Effector memory CD4-positive, alpha-beta T cell (primary cell): Measurements from ENCODE around the gene DENND1A.

ENCODE experiments used
- DNase-seq, 3 donors: peaks; one replicate each; pipeline ENCODE4 v3.0.0-alpha.2; 2020
- H3K27ac ChIP-seq: 2 replicates; pipeline ENCODE4 v1.7.0; 2013; ENCODE audit warnings: mild to moderate bottlenecking, low read length, moderate library complexity; ENCODE audit not compliant: insufficient read depth, poor library complexity, severe bottlenecking
- H3K27me3 ChIP-seq: replicated peaks from 2 replicates; pipeline ENCODE4 v1.7.0; 2013; ENCODE audit warnings: mild to moderate bottlenecking, low read length; ENCODE audit not compliant: insufficient read depth, control insufficient read depth, poor library complexity, severe bottlenecking
- H3K36me3 ChIP-seq: 2 replicates; pipeline ENCODE4 v1.7.0; 2013; ENCODE audit warnings: mild to moderate bottlenecking, low read length, moderate library complexity; ENCODE audit not compliant: control insufficient read depth, insufficient read depth
- H3K4me1 ChIP-seq: 2 replicates; pipeline ENCODE4 v1.7.0; 2013; ENCODE audit warnings: low read length, mild to moderate bottlenecking; ENCODE audit not compliant: control insufficient read depth, insufficient read depth, poor library complexity, severe bottlenecking
- H3K4me3 ChIP-seq: 2 replicates; pipeline ENCODE4 v1.7.0; 2013; ENCODE audit warnings: low read length, low read depth, mild to moderate bottlenecking; ENCODE audit not compliant: insufficient read depth, poor library complexity, severe bottlenecking
- H3K9me3 ChIP-seq: 2 replicates; pipeline ENCODE4 v1.7.0; 2013; ENCODE audit warnings: mild to moderate bottlenecking, low read length, moderate library complexity; ENCODE audit not compliant: control insufficient read depth

Gene DENND1A

DNA sequence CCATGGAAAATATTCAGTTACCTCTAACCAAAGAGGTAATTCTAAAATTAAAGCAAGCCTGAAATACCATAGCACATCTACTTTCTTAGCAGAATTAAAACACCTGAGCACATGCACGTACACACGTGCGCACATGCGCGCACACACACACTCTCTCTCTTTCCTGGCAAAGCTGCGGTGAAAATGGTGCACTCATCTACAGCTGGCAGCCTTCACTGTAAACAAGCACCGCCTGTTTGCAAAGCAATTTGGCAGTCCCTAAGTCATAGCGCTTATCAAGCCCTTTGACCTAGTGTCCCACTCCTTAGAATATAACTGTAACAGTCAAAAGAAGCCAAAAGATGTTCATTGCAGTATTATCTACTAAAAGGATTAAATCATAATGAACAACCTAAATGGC is 278.7 kb downstream of the DENND1A start:
- H3K36me3 ChIP-seq: no peaks in the 10 kb centered on the region
- no peaks in the 10 kb centered on the region for H3K9me3 ChIP-seq
- no peaks in the 10 kb centered on the region for H3K4me1 ChIP-seq
- H3K27me3 ChIP-seq: no peaks in the 10 kb centered on the region
- H3K4me3 ChIP-seq: no peak overlapping the region
- H3K27ac ChIP-seq: no peak overlapping the region
- DNase-seq: no peak

- Histone ChIP-seq H3K4me1 (no peaks in the 10 kb centered on the region), H3K27ac (no peak overlapping the region), H3K9me3 (no peaks in the 10 kb centered on the region), H3K36me3 (no peaks in the 10 kb centered on the region), H3K27me3 (no peaks in the 10 kb centered on the region), H3K4me3 (no peak overlapping the region)
- no peak for DNase-seq
Observed at GRCh38 chr9:123649909-123650308, 280.0 kb downstream of the DENND1A start.

DNA sequence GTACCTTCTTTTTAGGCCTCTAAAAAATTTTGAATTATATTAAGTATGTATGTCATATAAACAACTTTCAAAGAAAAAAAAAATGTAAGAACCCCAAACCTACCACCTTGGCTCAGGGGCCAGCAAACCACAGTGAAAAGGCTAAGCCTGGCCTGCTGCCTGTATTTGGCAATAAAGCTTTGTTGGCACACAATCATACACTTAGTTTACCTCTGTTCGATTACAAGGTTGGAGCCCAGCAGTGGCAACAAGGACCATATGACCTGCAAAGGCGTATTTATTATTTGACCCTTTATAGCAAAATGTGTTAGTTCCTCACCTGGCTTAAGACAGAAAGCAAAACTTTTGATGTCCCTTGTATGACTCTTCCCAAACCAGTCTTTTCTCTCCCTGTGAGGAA is 282.8 kb downstream of the DENND1A start:
- Histone ChIP-seq H3K27ac (no peak overlapping the region), H3K4me1 (no peaks in the 10 kb centered on the region), H3K27me3 (no peaks in the 10 kb centered on the region), H3K36me3 (no peaks in the 10 kb centered on the region), H3K4me3 (no peak overlapping the region), H3K9me3 (no peaks in the 10 kb centered on the region)
- no peak for DNase-seq

GRCh38 chr9:123645762-123646161 is 284.2 kb downstream of the DENND1A start:
- no peak overlapping the region for H3K27ac ChIP-seq
- no peaks in the 10 kb centered on the region for H3K27me3 ChIP-seq
- DNase-seq: no peak
- no peaks in the 10 kb centered on the region for H3K36me3 ChIP-seq
- H3K4me1 ChIP-seq: no peaks in the 10 kb centered on the region
- H3K9me3 ChIP-seq: no peaks in the 10 kb centered on the region
- H3K4me3 ChIP-seq: no peak overlapping the region

DNA sequence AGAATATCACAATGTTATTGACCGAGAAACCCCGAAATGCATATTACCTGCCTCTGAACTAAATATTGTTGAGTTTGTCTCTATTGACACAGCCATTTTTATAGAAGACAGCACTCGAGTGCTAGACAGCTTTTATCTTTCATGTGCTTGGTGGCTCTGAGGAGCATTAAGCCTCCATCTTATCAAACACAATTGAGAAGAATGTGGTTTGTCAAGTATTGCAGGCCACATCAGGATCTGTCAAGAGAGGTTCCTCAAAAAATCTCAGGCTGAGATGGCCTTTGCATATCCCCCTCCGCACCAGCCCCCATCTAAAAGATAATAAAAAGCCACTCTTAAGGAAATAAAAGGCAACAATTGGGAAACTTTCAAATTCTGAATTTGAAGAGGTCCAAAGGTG is 284.8 kb downstream of the DENND1A start:
- no peak overlapping the region for H3K27ac ChIP-seq
- H3K4me1 ChIP-seq: no peaks in the 10 kb centered on the region
- H3K4me3 ChIP-seq: no peak overlapping the region
- H3K36me3 ChIP-seq: no peaks in the 10 kb centered on the region
- no peaks in the 10 kb centered on the region for H3K9me3 ChIP-seq
- no peak for DNase-seq
- H3K27me3 ChIP-seq: no peaks in the 10 kb centered on the region

GRCh38 chr9:123643518-123643917 is 286.4 kb downstream of the DENND1A start:
- no peaks in the 10 kb centered on the region for H3K9me3 ChIP-seq
- no peak overlapping the region for H3K4me3 ChIP-seq
- H3K27me3 ChIP-seq: no peaks in the 10 kb centered on the region
- no peak overlapping the region for H3K27ac ChIP-seq
- no peaks in the 10 kb centered on the region for H3K36me3 ChIP-seq
- no peak for DNase-seq
- H3K4me1 ChIP-seq: no peaks in the 10 kb centered on the region

- no peak for DNase-seq
Observed at GRCh38 chr9:123642291-123643278, 287.3 kb downstream of the DENND1A start.

GRCh38 chr9:123640792-123641222 is 289.1 kb downstream of the DENND1A start:
- no peak overlapping the region for H3K27ac ChIP-seq
- no peaks in the 10 kb centered on the region for H3K27me3 ChIP-seq
- H3K36me3 ChIP-seq: no peaks in the 10 kb centered on the region
- no peaks in the 10 kb centered on the region for H3K9me3 ChIP-seq
- no peak for DNase-seq
- H3K4me3 ChIP-seq: no peak overlapping the region
- H3K4me1 ChIP-seq: peaks cover 3% of the 10 kb centered on the region

More at GRCh38 chr9:123642291-123643278, 287.3 kb downstream of the DENND1A start:
- Histone ChIP-seq H3K27me3 (no peaks in the 10 kb centered on the region), H3K4me1 (peaks cover 3% of the 10 kb centered on the region), H3K36me3 (no peaks in the 10 kb centered on the region), H3K9me3 (no peaks in the 10 kb centered on the region), H3K4me3 (no peak overlapping the region), H3K27ac (no peak overlapping the region)

DNA sequence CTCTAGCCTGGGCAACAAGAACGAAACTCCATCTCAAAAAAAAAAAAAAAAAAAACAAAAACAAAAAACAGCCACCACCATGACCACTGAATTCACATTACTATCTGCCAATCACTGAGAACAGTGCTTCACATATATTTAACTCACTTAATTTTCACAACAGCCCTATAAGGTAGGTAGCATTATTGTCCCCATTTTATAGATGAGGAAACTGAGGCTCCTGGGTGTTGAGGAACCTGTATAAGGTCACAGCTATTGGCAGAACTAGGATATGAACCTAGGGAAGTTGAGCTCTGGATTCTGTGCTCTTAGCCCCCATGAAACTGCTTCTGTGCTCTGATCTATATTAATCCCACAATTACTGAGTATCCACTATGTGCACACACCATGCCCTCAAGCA is 290.2 kb downstream of the DENND1A start:
- no peaks in the 10 kb centered on the region for H3K36me3 ChIP-seq
- no peaks in the 10 kb centered on the region for H3K27me3 ChIP-seq
- peaks cover 3% of the 10 kb centered on the region for H3K4me1 ChIP-seq
- no peaks in the 10 kb centered on the region for H3K9me3 ChIP-seq
- no peak overlapping the region for H3K27ac ChIP-seq
- DNase-seq: no peak
- no peak overlapping the region for H3K4me3 ChIP-seq

DNA sequence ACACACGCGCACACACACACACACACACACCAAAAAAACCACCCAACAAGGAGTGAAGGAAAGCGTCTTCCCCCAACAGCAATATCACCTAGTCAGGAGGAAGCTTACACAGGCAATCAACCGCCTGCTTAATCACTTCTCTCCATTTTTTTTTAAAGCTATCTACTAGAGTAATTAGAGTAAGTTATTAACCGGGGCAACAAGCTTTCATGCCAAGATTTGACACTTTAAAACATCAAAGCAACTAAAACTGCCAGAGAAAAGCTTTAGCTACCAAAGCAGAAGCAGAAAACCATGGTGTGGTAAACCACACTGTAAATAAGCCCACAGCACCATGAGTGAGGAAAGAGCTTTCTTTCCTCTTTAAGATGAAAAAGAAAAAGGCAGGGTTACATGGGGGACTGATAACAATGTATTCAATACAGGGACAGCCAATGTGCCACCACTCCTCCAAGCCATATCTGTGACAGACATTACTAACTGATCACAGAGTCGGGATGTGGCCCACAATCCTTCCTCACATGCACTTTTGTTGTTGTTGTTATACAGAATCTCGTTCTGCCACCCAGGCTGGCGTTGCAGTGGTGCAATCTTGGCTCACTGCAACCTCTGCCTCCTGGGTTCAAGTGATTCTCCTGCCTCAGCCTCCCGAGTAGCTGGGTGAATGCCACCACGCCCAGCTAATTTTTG is 291.8 kb downstream of the DENND1A start:
- H3K4me3 ChIP-seq: peak overlapping the region; percentile 26
- peak in 1 of 3 donors; percentile 9 for DNase-seq
- H3K27ac ChIP-seq: peak overlapping the region; percentile 38

More for the DNA sequence above, 291.8 kb downstream of the DENND1A start:
- H3K36me3 ChIP-seq: no peaks in the 10 kb centered on the region
- H3K4me1 ChIP-seq: peaks cover 3% of the 10 kb centered on the region
- H3K27me3 ChIP-seq: no peaks in the 10 kb centered on the region
- H3K9me3 ChIP-seq: no peaks in the 10 kb centered on the region
